OCI-LY3 (cell line): ENCODE data around the gene TMEM19.
A peak's percentile ranks its signal among the peaks of the same experiment; 100 is the strongest.
"Not testable (repeated sequence)": the region's sequence is repeated elsewhere in the genome, so short reads cannot be mapped to it uniquely, and the experiment has no call there.

Source experiments
- H2AFZ ChIP-seq: fragments of 200-600, 300-600 bp; shearing (Covaris generic); 2 replicates; pipeline ENCODE4 v1.6.0; 2014; ENCODE audit warnings: antibody characterized with exemption, low read depth, low read length
- H3K27ac ChIP-seq: fragments of 200-600, 300-600 bp; sonication (generic); 2 replicates; pipeline ENCODE4 v1.5.1; 2014; ENCODE audit warnings: mild to moderate bottlenecking, low read length, moderate library complexity, mixed read lengths
- H3K27me3 ChIP-seq: fragments of 200-600, 300-600 bp; sonication (generic); 2 replicates; pipeline ENCODE4 v1.6.1; 2014; ENCODE audit warnings: low read depth, low read length, mixed read lengths
- H3K36me3 ChIP-seq: fragments of 200-600, 300-600 bp; sonication (generic); replicated peaks from 2 replicates; pipeline ENCODE3; 2014; ENCODE audit warnings: low read depth, low read length, mixed read lengths
- H3K4me1 ChIP-seq: fragments of 300-600, 200-600 bp; sonication (generic); 2 replicates; pipeline ENCODE4 v1.6.1; 2014; ENCODE audit warnings: low read length, mixed read lengths
- H3K4me2 ChIP-seq: fragments of 200-600, 300-600 bp; sonication (generic); 2 replicates; pipeline ENCODE4 v1.6.1; 2014; ENCODE audit warnings: low read length, mixed read lengths
- H3K4me3 ChIP-seq: fragments of 300-600, 200-600 bp; sonication (generic); 2 replicates; pipeline ENCODE4 v1.5.1; 2014; ENCODE audit warnings: antibody characterized with exemption, mild to moderate bottlenecking, low read length, moderate library complexity
- H3K79me2 ChIP-seq: fragments of 300-600, 200-600 bp; shearing (Covaris generic); 2 replicates; pipeline ENCODE4 v1.6.1; 2014; ENCODE audit warnings: mild to moderate bottlenecking, low read length, mixed read lengths
- H3K9ac ChIP-seq: fragments of 300-600, 200-600 bp; shearing (Covaris generic); 2 replicates; pipeline ENCODE4 v1.6.0; 2014; ENCODE audit warnings: mild to moderate bottlenecking, low read length, moderate library complexity
- H3K9me3 ChIP-seq: fragments of 200-600, 300-600 bp; shearing (Covaris generic); 2 replicates; pipeline ENCODE4 v1.6.1; 2014; ENCODE audit warnings: low read length, mixed read lengths; ENCODE audit not compliant: insufficient read depth
- H4K20me1 ChIP-seq: fragments of 200-600, 300-600 bp; sonication (generic); 2 replicates; pipeline ENCODE4 v1.6.1; 2016; ENCODE audit warnings: low read length, mixed read lengths; ENCODE audit not compliant: insufficient read depth
- CTCF ChIP-seq: fragments of 200-600, 300-600 bp; sonication (generic); IDR thresholded peaks from 2 replicates; pipeline ENCODE4 v1.5.1; 2014; ENCODE audit warnings: antibody characterized with exemption, low read length, low read depth
- EZH2phosphoT487 ChIP-seq: fragments of 200-600 bp; shearing (Covaris generic); IDR thresholded peaks from 2 replicates; pipeline ENCODE4 v1.6.1; 2018; ENCODE audit warnings: antibody characterized with exemption, mixed run types, low read depth

The TMEM19 gene

GRCh38 chr12:71685312-71685906 is 473 bp upstream of the TMEM19 start:
- H3K9me3 ChIP-seq, result no peaks in the 10 kb centered on the region
- H3K79me2 ChIP-seq, result peaks cover 5% of the 10 kb centered on the region; the same call in 1 of the 2 replicates
- TF ChIP-seq CTCF (no peak), EZH2phosphoT487 (no peak)
- H3K4me2 ChIP-seq, result peak overlapping the region; percentile 81
- H3K4me1 ChIP-seq, result peaks cover 23% of the 10 kb centered on the region
- peak overlapping the region; percentile 72 for H3K9ac ChIP-seq
- H4K20me1 ChIP-seq, result no peaks in the 10 kb centered on the region
- H2AFZ ChIP-seq, result peak overlapping the region; percentile 96
- no peaks in the 10 kb centered on the region for H3K36me3 ChIP-seq
- peak overlapping the region; percentile 86 for H3K4me3 ChIP-seq
- peak overlapping the region; percentile 64 for H3K27ac ChIP-seq
- H3K27me3 ChIP-seq, result no peaks in the 10 kb centered on the region

GRCh38 chr12:71686658-71687025 is 760 bp downstream of the TMEM19 start:
- peak overlapping the region; percentile 81 for H3K4me2 ChIP-seq
- peak overlapping the region; percentile 64 for H3K27ac ChIP-seq
- no peaks in the 10 kb centered on the region for H4K20me1 ChIP-seq
- peaks cover 5% of the 10 kb centered on the region; the same call in 1 of the 2 replicates for H3K79me2 ChIP-seq
- peaks cover 23% of the 10 kb centered on the region for H3K4me1 ChIP-seq
- TF ChIP-seq EZH2phosphoT487, result no peak
- TF ChIP-seq CTCF, result no peak
- peak overlapping the region; percentile 86 for H3K4me3 ChIP-seq
- H3K9me3 ChIP-seq, result no peaks in the 10 kb centered on the region
- H2AFZ ChIP-seq, result peak overlapping the region; percentile 96
- no peaks in the 10 kb centered on the region for H3K36me3 ChIP-seq
- H3K9ac ChIP-seq, result peak overlapping the region; percentile 72
- no peaks in the 10 kb centered on the region for H3K27me3 ChIP-seq

- Histone ChIP-seq H3K27ac (0 out of 2 replicates have a peak overlapping the region, but pooled peaks have one; percentile 30), H3K4me3 (peak overlapping the region; percentile 86), H3K4me2 (peak overlapping the region; percentile 81), H3K9ac (peak overlapping the region; percentile 72), H3K4me1 (peaks cover 23% of the 10 kb centered on the region)
- not testable (repeated sequence) for H4K20me1 ChIP-seq, H3K9me3 ChIP-seq, H2AFZ ChIP-seq, H3K79me2 ChIP-seq, H3K36me3 ChIP-seq, H3K27me3 ChIP-seq
These were observed 1.3 kb downstream of the TMEM19 start for GRCh38 chr12:71687172-71687571.

GRCh38 chr12:71688961-71689570 is 3.2 kb downstream of the TMEM19 start:
- Histone ChIP-seq H3K27ac (no peak overlapping the region), H3K36me3 (no peaks in the 10 kb centered on the region), H3K4me2 (no peak overlapping the region), H2AFZ (no peak overlapping the region), H3K9me3 (no peaks in the 10 kb centered on the region), H3K4me1 (peaks cover 32% of the 10 kb centered on the region), H3K4me3 (no peak overlapping the region), H3K79me2 (peaks cover 5% of the 10 kb centered on the region; the same call in 1 of the 2 replicates), H3K9ac (no peak overlapping the region), H4K20me1 (no peaks in the 10 kb centered on the region), H3K27me3 (no peaks in the 10 kb centered on the region)
- TF ChIP-seq EZH2phosphoT487 (no peak), CTCF (no peak)
